H7 (cell line): ENCODE measurements around the gene ETV3. TPM values are rescaled to one million over a fixed set of nuclear protein-coding genes. Genes with fewer than 3 reads are reported as not detected.

Experiments used
- DNase-seq: peaks from one replicate; pipeline ENCODE4 v3.0.0; 2012
- H3K27me3 ChIP-seq: 2 replicates; pipeline ENCODE4 v1.6.0; 2011; ENCODE audit warnings: mild to moderate bottlenecking, low read length; ENCODE audit not compliant: control insufficient read depth, insufficient read depth
- H3K36me3 ChIP-seq: replicated peaks from 2 replicates; pipeline ENCODE4 v1.5.1; 2011; ENCODE audit warnings: low read length; ENCODE audit not compliant: control insufficient read depth, insufficient read depth
- H3K4me3 ChIP-seq: 2 replicates; pipeline ENCODE4 v1.5.1; 2011; ENCODE audit warnings: low read depth, mild to moderate bottlenecking, control low read depth, low read length, moderate library complexity; ENCODE audit not compliant: insufficient read depth
- total RNA-seq: library from RNA; depleted of rRNA; stranded (reverse); fragments of >200 nt; shearing (Covaris generic); gene quantifications from 2 replicates; pipeline ENCODE4 v1.2.3, GENCODE V29; 2014

The ETV3 gene
- total RNA-seq, 1 experiment from 2014 or later, result 22.5 TPM

- Histone ChIP-seq H3K4me3 (no peak overlapping the region), H3K36me3 (no peaks in the 10 kb centered on the region), H3K27me3 (peaks cover 9% of the 10 kb centered on the region)
- DNase-seq, result no peak
These were observed 22.1 kb downstream of the ETV3 start for GRCh38 chr1:157115851-157116736.

GRCh38 chr1:157115429-157115838 lies 22.8 kb downstream of the ETV3 start:
- Histone ChIP-seq H3K36me3 (no peaks in the 10 kb centered on the region), H3K4me3 (no peak overlapping the region), H3K27me3 (peaks cover 10% of the 10 kb centered on the region)
- peak; percentile 71 for DNase-seq

- no peaks in the 10 kb centered on the region for H3K36me3 ChIP-seq
- peaks cover 10% of the 10 kb centered on the region for H3K27me3 ChIP-seq
- no peak for DNase-seq
- H3K4me3 ChIP-seq, result no peak overlapping the region
These were observed 23.7 kb downstream of the ETV3 start for GRCh38 chr1:157114183-157115121.

GRCh38 chr1:157113631-157114030 lies 24.6 kb downstream of the ETV3 start:
- Histone ChIP-seq H3K4me3 (no peak overlapping the region), H3K36me3 (no peaks in the 10 kb centered on the region), H3K27me3 (peaks cover 10% of the 10 kb centered on the region)
- DNase-seq, result peak; percentile 79

- Histone ChIP-seq H3K27me3 (peaks cover 10% of the 10 kb centered on the region), H3K36me3 (no peaks in the 10 kb centered on the region), H3K4me3 (no peak overlapping the region)
- DNase-seq, result no peak
These were observed 25.1 kb downstream of the ETV3 start for GRCh38 chr1:157113106-157113505.

- DNase-seq, result no peak
- Histone ChIP-seq H3K4me3 (no peak overlapping the region), H3K27me3 (peaks cover 12% of the 10 kb centered on the region), H3K36me3 (no peaks in the 10 kb centered on the region)
These were observed 25.9 kb downstream of the ETV3 start for GRCh38 chr1:157112186-157112867.

GRCh38 chr1:157111396-157112165 lies 26.6 kb downstream of the ETV3 start:
- Histone ChIP-seq H3K36me3 (no peaks in the 10 kb centered on the region), H3K27me3 (peaks cover 16% of the 10 kb centered on the region), H3K4me3 (0 out of 2 replicates have a peak overlapping the region, but pooled peaks have one; percentile 2)
- peak; percentile 88 for DNase-seq

- DNase-seq, result no peak
- no peaks in the 10 kb centered on the region for H3K36me3 ChIP-seq
- no peak overlapping the region for H3K4me3 ChIP-seq
- peaks cover 16% of the 10 kb centered on the region for H3K27me3 ChIP-seq
These were observed 27.5 kb downstream of the ETV3 start for GRCh38 chr1:157110686-157111085.

GRCh38 chr1:157110003-157110402 lies 28.2 kb downstream of the ETV3 start:
- Histone ChIP-seq H3K36me3 (no peaks in the 10 kb centered on the region), H3K4me3 (no peak overlapping the region), H3K27me3 (peaks cover 16% of the 10 kb centered on the region)
- no peak for DNase-seq

GRCh38 chr1:157108448-157108847 lies 29.7 kb downstream of the ETV3 start:
- DNase-seq, result no peak
- Histone ChIP-seq H3K27me3 (peaks cover 14% of the 10 kb centered on the region), H3K4me3 (no peak overlapping the region), H3K36me3 (no peaks in the 10 kb centered on the region)

- Histone ChIP-seq H3K27me3 (peaks cover 14% of the 10 kb centered on the region), H3K4me3 (no peak overlapping the region), H3K36me3 (no peaks in the 10 kb centered on the region)
- peak; percentile 73 for DNase-seq
These were observed 30.5 kb downstream of the ETV3 start for GRCh38 chr1:157107702-157108101.

- DNase-seq, result no peak
- peaks cover 8% of the 10 kb centered on the region for H3K27me3 ChIP-seq
- no peaks in the 10 kb centered on the region for H3K36me3 ChIP-seq
- H3K4me3 ChIP-seq, result no peak overlapping the region
These were observed 31.4 kb downstream of the ETV3 start for GRCh38 chr1:157106813-157107189.

- no peaks in the 10 kb centered on the region for H3K36me3 ChIP-seq
- no peak overlapping the region for H3K4me3 ChIP-seq
- no peak for DNase-seq
- H3K27me3 ChIP-seq, result peaks cover 7% of the 10 kb centered on the region
These were observed 32.0 kb downstream of the ETV3 start for GRCh38 chr1:157105988-157106812.
